Panc1 (cell line): ENCODE data around the gene AGBL1. TPM values are rescaled to one million over a fixed set of nuclear protein-coding genes. Genes with fewer than 3 reads are reported as not detected.

Experiments
- ATAC-seq: fragments of 200-7000 bp; cut with Tn5 transposase; 2 replicates; pipeline ENCODE4 v1.9.1; 2020; ENCODE audit warnings: mild to moderate bottlenecking, moderate library complexity
- BruUV-seq: library from RNA; stranded (reverse); fragments of 400-500 nt; replicated peaks from 2 replicates; lab custom pipeline; 2021; lab: Mats Ljungman, UMichigan
- CTCF ChIA-PET: fragments of 300-600 bp; sonication (Branson Sonifier 250); formaldehyde crosslinking; loops from one replicate; lab custom pipeline; 2022; ENCODE audit warnings: antibody characterized with exemption; lab: Charles Lee
- POLR2A ChIA-PET: fragments of 300-600 bp; sonication (Branson Sonifier 250); formaldehyde crosslinking; loops from one replicate; lab custom pipeline; 2022; ENCODE audit warnings: antibody characterized with exemption; lab: Charles Lee
- DNase-seq: peaks from one replicate; pipeline ENCODE4 v3.0.0-alpha.2; 2010; ENCODE audit warnings: low read depth, low spot score
- H3K27ac ChIP-seq: 2 replicates; pipeline ENCODE4 v1.5.1; 2011; ENCODE audit warnings: mild to moderate bottlenecking, low read length, inconsistent platforms
- H3K27me3 ChIP-seq: fragments of 200-500 bp; sonication (Bioruptor generic); 2 replicates; pipeline ENCODE4 v1.6.0; 2014; ENCODE audit warnings: low read length, inconsistent platforms; ENCODE audit not compliant: control insufficient read depth, insufficient read depth
- H3K36me3 ChIP-seq: fragments of 200-500 bp; sonication (Bioruptor generic); 2 replicates; pipeline ENCODE4 v1.5.1; 2014; ENCODE audit warnings: inconsistent platforms, mild to moderate bottlenecking, low read length, moderate library complexity; ENCODE audit not compliant: control insufficient read depth, insufficient read depth
- H3K4me1 ChIP-seq: 2 replicates; pipeline ENCODE4 v1.5.1; 2011; ENCODE audit warnings: inconsistent platforms, mild to moderate bottlenecking, low read length, moderate library complexity; ENCODE audit not compliant: control insufficient read depth, insufficient read depth
- H3K4me3 ChIP-seq, 2 experiments: 2 replicates each; pipeline ENCODE4 v1.5.1; 2011 to 2012; ENCODE audit warnings: low read depth in 2 of 2, low read length in 2 of 2, mild to moderate bottlenecking in 2 of 2, inconsistent platforms in 1 of 2, moderate library complexity in 1 of 2
- H3K9me3 ChIP-seq: fragments of 200-500 bp; sonication (Bioruptor generic); 2 replicates; pipeline ENCODE4 v1.5.1; 2014; ENCODE audit warnings: low read depth, mild to moderate bottlenecking, inconsistent platforms, low read length, moderate library complexity; ENCODE audit not compliant: control insufficient read depth, insufficient read depth
- POLR2AphosphoS5 ChIP-seq: IDR thresholded peaks from 2 replicates; pipeline ENCODE4 v1.6.1; 2012; ENCODE audit warnings: mild to moderate bottlenecking, low read depth, low read length, moderate library complexity
- SIN3A ChIP-seq: IDR thresholded peaks from 2 replicates; pipeline ENCODE4 v1.6.1; 2012; ENCODE audit warnings: low read depth, mild to moderate bottlenecking, low read length, moderate library complexity, borderline replicate concordance; ENCODE audit not compliant: insufficient read depth
- TCF7L2 ChIP-seq: IDR thresholded peaks from 2 replicates; pipeline ENCODE4 v1.6.1; 2011; ENCODE audit warnings: mild to moderate bottlenecking, low read depth, low read length, inconsistent platforms
- in situ Hi-C: cut with HindIII; loops from 2 replicates; pipeline ENCODE4 v1.10.0; 2016; ENCODE audit warnings: low sequenced_read_pairs, low pct_unique_long_range_greater_than_20kb
- intact Hi-C: fragments of 100-400 bp; cut with micrococcal nuclease; formaldehyde crosslinking; loops from one replicate; pipeline ENCODE4 v1.10.0; 2022; ENCODE audit not compliant: unreplicated experiment
- total RNA-seq: library from RNA; stranded (reverse); gene quantifications from one replicate; pipeline ENCODE4 v1.2.1, GENCODE V29; 2021; ENCODE audit not compliant: unreplicated experiment
- TF ChIP-seq, protein P1 (sequence below), 2 experiments: IDR thresholded peaks; 2 replicates each; pipeline ENCODE4 v1.6.1; 2011 to 2012; ENCODE audit warnings: low read depth in 2 of 2, control low read depth in 1 of 2, low read length in 1 of 2, mild to moderate bottlenecking in 1 of 2, moderate library complexity in 1 of 2; ENCODE audit not compliant: insufficient read depth in 1 of 2
- TF ChIP-seq, protein P2 (sequence below): fragments of 450-650 bp; IDR thresholded peaks from 2 replicates; pipeline ENCODE4 v1.5.1; 2017; ENCODE audit warnings: mild to moderate bottlenecking

AGBL1 gene
- total RNA-seq, 1 experiment from 2014 or later, result not detected

GRCh38 chr15:86885616-86886015 is 805.9 kb downstream of the AGBL1 start:
- ATAC-seq, result no peak
- H3K4me1 ChIP-seq, result no peaks in the 10 kb centered on the region
- H3K4me3 ChIP-seq, result no peak overlapping the region
- CTCF ChIA-PET, result no interaction called here
- DNase-seq, result no peak
- in situ Hi-C loops, result no loop called here
- no TSS peak for BruUV-seq
- no peak overlapping the region for H3K27ac ChIP-seq
- no peaks in the 10 kb centered on the region for H3K36me3 ChIP-seq
- H3K9me3 ChIP-seq, result no peaks in the 10 kb centered on the region
- POLR2A ChIA-PET, result no interaction called here
- no peak for TF ChIP-seq TCF7L2
- no peak for TF ChIP-seq SIN3A
- TF ChIP-seq, protein P1, sequence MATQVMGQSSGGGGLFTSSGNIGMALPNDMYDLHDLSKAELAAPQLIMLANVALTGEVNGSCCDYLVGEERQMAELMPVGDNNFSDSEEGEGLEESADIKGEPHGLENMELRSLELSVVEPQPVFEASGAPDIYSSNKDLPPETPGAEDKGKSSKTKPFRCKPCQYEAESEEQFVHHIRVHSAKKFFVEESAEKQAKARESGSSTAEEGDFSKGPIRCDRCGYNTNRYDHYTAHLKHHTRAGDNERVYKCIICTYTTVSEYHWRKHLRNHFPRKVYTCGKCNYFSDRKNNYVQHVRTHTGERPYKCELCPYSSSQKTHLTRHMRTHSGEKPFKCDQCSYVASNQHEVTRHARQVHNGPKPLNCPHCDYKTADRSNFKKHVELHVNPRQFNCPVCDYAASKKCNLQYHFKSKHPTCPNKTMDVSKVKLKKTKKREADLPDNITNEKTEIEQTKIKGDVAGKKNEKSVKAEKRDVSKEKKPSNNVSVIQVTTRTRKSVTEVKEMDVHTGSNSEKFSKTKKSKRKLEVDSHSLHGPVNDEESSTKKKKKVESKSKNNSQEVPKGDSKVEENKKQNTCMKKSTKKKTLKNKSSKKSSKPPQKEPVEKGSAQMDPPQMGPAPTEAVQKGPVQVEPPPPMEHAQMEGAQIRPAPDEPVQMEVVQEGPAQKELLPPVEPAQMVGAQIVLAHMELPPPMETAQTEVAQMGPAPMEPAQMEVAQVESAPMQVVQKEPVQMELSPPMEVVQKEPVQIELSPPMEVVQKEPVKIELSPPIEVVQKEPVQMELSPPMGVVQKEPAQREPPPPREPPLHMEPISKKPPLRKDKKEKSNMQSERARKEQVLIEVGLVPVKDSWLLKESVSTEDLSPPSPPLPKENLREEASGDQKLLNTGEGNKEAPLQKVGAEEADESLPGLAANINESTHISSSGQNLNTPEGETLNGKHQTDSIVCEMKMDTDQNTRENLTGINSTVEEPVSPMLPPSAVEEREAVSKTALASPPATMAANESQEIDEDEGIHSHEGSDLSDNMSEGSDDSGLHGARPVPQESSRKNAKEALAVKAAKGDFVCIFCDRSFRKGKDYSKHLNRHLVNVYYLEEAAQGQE (IDR thresholded peaks at IDR 0.05; ENCODE audit: insufficient read depth in 1 of 2, low read depth in 2 of 2, low read length in 1 of 2), result no peak
- no peaks in the 10 kb centered on the region for H3K27me3 ChIP-seq
- intact Hi-C loops, result no loop called here

GRCh38 chr15:86892774-86893449 is 813.2 kb downstream of the AGBL1 start:
- POLR2A ChIA-PET, result no interaction called here
- H3K4me3 ChIP-seq, result no peak overlapping the region
- TF ChIP-seq, protein P1 (IDR thresholded peaks at IDR 0.05; ENCODE audit: insufficient read depth in 1 of 2, low read depth in 2 of 2, low read length in 1 of 2), result no peak
- TF ChIP-seq, protein P2, sequence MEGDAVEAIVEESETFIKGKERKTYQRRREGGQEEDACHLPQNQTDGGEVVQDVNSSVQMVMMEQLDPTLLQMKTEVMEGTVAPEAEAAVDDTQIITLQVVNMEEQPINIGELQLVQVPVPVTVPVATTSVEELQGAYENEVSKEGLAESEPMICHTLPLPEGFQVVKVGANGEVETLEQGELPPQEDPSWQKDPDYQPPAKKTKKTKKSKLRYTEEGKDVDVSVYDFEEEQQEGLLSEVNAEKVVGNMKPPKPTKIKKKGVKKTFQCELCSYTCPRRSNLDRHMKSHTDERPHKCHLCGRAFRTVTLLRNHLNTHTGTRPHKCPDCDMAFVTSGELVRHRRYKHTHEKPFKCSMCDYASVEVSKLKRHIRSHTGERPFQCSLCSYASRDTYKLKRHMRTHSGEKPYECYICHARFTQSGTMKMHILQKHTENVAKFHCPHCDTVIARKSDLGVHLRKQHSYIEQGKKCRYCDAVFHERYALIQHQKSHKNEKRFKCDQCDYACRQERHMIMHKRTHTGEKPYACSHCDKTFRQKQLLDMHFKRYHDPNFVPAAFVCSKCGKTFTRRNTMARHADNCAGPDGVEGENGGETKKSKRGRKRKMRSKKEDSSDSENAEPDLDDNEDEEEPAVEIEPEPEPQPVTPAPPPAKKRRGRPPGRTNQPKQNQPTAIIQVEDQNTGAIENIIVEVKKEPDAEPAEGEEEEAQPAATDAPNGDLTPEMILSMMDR, result no peak
- no peak for TF ChIP-seq POLR2AphosphoS5
- TF ChIP-seq SIN3A, result no peak
- TF ChIP-seq TCF7L2, result no peak
- intact Hi-C loops, result no loop called here
- in situ Hi-C loops, result no loop called here
- H3K27me3 ChIP-seq, result no peaks in the 10 kb centered on the region
- ATAC-seq, result no peak
- no TSS peak for BruUV-seq
- H3K36me3 ChIP-seq, result no peaks in the 10 kb centered on the region
- no peaks in the 10 kb centered on the region for H3K4me1 ChIP-seq
- H3K27ac ChIP-seq, result no peak overlapping the region
- DNase-seq, result no peak
- CTCF ChIA-PET, result no interaction called here
- H3K9me3 ChIP-seq, result no peaks in the 10 kb centered on the region
